ENCODE results near the gene SPINK8. TPM values are rescaled to one million over a fixed set of nuclear protein-coding genes. Genes with fewer than 3 reads are reported as not detected.

SPINK8 gene
- total RNA-seq, 6 experiments from 2014 or later, result not detected

DNA sequence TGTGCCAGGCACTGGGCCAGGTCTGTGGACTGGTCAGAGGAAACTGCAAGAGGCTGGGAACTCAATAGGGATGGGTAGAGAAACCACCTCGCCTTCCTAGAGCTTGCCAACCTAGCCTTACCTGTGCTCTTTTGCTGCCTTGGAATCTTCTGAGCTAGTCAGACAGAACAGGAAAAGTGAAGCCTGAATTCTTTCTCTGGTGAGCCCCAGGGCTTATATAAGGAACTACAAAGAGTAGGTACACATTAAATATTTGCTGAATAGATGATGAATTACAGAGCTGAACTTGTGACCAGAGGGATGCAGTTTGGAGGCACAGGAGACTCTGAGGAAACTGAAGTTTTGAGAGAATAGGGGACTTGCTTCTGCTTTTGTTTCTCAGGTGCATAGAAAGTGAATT, 23.0 kb upstream of the SPINK8 start:
- H3K4me1 ChIP-seq, result no peaks in the 10 kb centered on the region
- no peaks in the 10 kb centered on the region for H3K9me3 ChIP-seq
- no peak for TF ChIP-seq POLR2A (IDR thresholded peaks at IDR 0.05)
- TF ChIP-seq, protein P1, sequence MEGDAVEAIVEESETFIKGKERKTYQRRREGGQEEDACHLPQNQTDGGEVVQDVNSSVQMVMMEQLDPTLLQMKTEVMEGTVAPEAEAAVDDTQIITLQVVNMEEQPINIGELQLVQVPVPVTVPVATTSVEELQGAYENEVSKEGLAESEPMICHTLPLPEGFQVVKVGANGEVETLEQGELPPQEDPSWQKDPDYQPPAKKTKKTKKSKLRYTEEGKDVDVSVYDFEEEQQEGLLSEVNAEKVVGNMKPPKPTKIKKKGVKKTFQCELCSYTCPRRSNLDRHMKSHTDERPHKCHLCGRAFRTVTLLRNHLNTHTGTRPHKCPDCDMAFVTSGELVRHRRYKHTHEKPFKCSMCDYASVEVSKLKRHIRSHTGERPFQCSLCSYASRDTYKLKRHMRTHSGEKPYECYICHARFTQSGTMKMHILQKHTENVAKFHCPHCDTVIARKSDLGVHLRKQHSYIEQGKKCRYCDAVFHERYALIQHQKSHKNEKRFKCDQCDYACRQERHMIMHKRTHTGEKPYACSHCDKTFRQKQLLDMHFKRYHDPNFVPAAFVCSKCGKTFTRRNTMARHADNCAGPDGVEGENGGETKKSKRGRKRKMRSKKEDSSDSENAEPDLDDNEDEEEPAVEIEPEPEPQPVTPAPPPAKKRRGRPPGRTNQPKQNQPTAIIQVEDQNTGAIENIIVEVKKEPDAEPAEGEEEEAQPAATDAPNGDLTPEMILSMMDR (IDR thresholded peaks at IDR 0.05), result no peak
- WGBS (ENCODE audit: insufficient coverage, low coverage, low lambda C conversion rate, missing lambda C conversion rate), result 100% methylated on average over 1 of the region's 1 CpG
- ATAC-seq, result no peak
- no peaks in the 10 kb centered on the region for H3K27me3 ChIP-seq
- no peak for DNase-seq
- intact Hi-C loops (cut with DNase I), result no loop called here
- no peak overlapping the region for H3K4me3 ChIP-seq
- H3K36me3 ChIP-seq, result no peaks in the 10 kb centered on the region
- H3K27ac ChIP-seq, result no peak overlapping the region

DNA sequence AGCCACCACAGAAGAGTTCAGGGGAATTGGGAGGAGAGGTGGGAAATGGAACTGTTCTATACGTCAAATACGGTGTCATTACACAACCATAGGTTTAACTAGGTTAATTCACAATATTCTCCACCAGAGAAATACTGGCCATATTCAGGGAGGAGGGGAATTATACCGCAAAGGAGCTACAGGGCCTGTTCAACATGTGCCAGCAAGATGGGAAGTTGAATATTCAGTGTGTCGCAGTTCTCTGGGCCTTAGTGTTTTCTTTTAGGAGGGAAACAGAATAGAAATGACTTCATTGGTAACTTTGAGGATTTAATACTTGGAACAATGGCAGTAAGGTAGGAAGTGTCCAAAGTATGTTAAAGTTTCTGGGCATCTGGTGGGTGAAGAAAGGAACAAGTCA, 20.5 kb upstream of the SPINK8 start:
- DNase-seq, result no peak
- intact Hi-C loops (cut with DNase I), result no loop called here
- Histone ChIP-seq H3K4me3 (no peak overlapping the region), H3K27me3 (no peaks in the 10 kb centered on the region), H3K9me3 (no peaks in the 10 kb centered on the region), H3K27ac (no peak overlapping the region), H3K4me1 (no peaks in the 10 kb centered on the region), H3K36me3 (no peaks in the 10 kb centered on the region)
- ATAC-seq, result no peak
- WGBS (ENCODE audit: insufficient coverage, low coverage, low lambda C conversion rate, missing lambda C conversion rate), result 91% methylated on average over 4 of the region's 4 CpGs
- TF ChIP-seq, protein P1 (IDR thresholded peaks at IDR 0.05), result no peak

DNA sequence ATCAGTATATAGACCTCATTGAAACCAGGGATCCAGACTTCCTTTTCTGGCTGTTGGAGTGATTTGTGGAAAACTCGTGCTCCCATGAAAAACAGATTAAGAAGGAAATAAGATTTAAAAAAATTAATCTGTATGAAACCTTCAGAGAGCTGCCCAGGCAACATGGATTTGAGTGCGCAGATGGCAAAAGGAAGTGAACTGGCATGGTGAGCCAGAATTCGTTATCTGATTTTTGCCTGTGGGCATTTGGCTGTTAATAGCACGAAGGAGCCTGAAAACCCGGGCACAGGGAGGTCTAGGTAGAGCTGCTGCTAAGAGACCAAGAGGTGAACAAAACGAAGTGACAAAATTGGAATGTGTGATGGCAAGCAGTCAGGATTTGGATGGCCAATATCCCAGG, 19.1 kb upstream of the SPINK8 start:
- intact Hi-C loops (cut with DNase I), result no loop called here
- H3K27ac ChIP-seq, result no peak overlapping the region
- no peaks in the 10 kb centered on the region for H3K27me3 ChIP-seq
- H3K4me1 ChIP-seq, result no peaks in the 10 kb centered on the region
- no peaks in the 10 kb centered on the region for H3K36me3 ChIP-seq
- TF ChIP-seq, protein P1 (IDR thresholded peaks at IDR 0.05), result no peak
- no peak for TF ChIP-seq POLR2A (IDR thresholded peaks at IDR 0.05)
- no peaks in the 10 kb centered on the region for H3K9me3 ChIP-seq
- DNase-seq, result no peak
- 74% methylated on average over 6 of the region's 6 CpGs for WGBS (ENCODE audit: insufficient coverage, low coverage, low lambda C conversion rate, missing lambda C conversion rate)
- ATAC-seq, result no peak
- H3K4me3 ChIP-seq, result no peak overlapping the region

DNA sequence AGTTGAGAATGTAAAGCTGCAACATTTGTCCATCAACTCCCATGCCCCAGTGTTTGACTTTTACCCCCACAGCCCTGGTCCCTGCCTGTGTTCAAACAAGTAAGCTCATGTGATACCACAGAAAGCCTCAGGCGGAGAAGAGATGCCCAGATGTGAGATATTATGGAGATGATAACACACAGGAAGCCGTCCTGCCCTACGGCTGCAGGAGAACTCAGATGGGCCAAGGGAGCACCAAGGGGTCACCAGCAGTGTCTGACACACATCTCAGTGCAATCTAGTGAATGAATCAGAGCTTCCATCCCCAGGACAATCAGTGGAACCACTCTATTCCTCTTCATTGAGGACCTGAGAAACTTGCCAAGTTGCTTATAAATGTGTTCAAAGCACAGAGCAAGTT, 14.0 kb upstream of the SPINK8 start:
- Histone ChIP-seq H3K27me3 (no peaks in the 10 kb centered on the region), H3K4me3 (no peak overlapping the region), H3K36me3 (no peaks in the 10 kb centered on the region), H3K27ac (no peak overlapping the region), H3K4me1 (no peaks in the 10 kb centered on the region), H3K9me3 (no peaks in the 10 kb centered on the region)
- no CpG with 5 or more reads among the region's 3 CpGs for WGBS (ENCODE audit: insufficient coverage, low coverage, low lambda C conversion rate, missing lambda C conversion rate)
- no peak for DNase-seq
- intact Hi-C loops (cut with DNase I), result no loop called here
- no peak for ATAC-seq
- TF ChIP-seq POLR2A (IDR thresholded peaks at IDR 0.05), result no peak
- TF ChIP-seq, protein P1 (IDR thresholded peaks at IDR 0.05), result no peak

DNA sequence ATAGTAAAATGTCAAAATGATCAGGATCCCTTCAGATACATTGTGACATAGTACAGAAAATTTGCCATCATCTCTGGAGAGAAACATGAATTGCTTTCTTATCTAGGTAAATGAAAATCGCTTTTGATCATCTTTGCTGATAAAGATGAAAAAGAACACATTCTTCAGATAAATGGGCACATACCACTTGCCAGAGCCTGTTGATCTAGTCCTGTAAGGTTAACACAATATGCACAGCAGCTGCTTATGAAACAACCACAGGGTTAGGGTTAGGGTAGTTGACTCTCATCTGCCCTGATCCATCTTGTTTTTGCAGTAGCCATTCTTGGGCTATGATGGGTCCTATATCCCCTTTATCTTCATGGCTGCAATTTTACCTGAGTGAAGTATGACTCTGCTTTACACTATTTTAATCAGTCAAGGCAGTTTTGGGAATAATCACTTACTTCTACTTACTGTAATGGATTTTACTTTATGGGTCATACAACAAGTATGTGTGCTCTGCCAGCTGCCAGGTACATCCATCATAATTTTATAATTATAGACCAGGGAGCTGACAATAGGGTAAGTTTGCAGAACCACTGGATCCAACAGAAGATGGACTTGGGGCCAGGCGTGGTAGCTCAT, 12.6 kb upstream of the SPINK8 start:
- ATAC-seq (no peak), DNase-seq (no peak)
- TF ChIP-seq, protein P1 (IDR thresholded peaks at IDR 0.05), result no peak
- no peak for TF ChIP-seq POLR2A (IDR thresholded peaks at IDR 0.05)
- Histone ChIP-seq H3K27ac (no peak overlapping the region), H3K27me3 (no peaks in the 10 kb centered on the region), H3K36me3 (no peaks in the 10 kb centered on the region), H3K9me3 (no peaks in the 10 kb centered on the region), H3K4me1 (no peaks in the 10 kb centered on the region), H3K4me3 (no peak overlapping the region)
- intact Hi-C loops (cut with DNase I), result no loop called here
- 41% methylated on average over 1 of the region's 2 CpGs for WGBS (ENCODE audit: insufficient coverage, low coverage, low lambda C conversion rate, missing lambda C conversion rate)

Measured in right lobe of liver (tissue), 6 donors.